H9 (cell line): ENCODE results near the gene ASAP3. TPM values are rescaled to one million over a fixed set of nuclear protein-coding genes. Genes with fewer than 3 reads are reported as not detected.

Experiments used
- DNase-seq: peaks from one replicate; pipeline ENCODE4 v3.0.0-alpha.2; 2017
- H2AFZ ChIP-seq: one replicate; pipeline ENCODE4 v1.6.1; 2013; ENCODE audit warnings: mild to moderate bottlenecking, low read length, control low read depth, moderate library complexity
- H2AK5ac ChIP-seq: 2 replicates; pipeline ENCODE4 v1.6.1; 2013; ENCODE audit warnings: low read length, control low read depth, mixed read lengths; ENCODE audit not compliant: insufficient read length
- H2BK120ac ChIP-seq: one replicate; pipeline ENCODE4 v1.6.1; 2013; ENCODE audit warnings: low read depth, mild to moderate bottlenecking, low read length, control low read depth, inconsistent platforms; ENCODE audit not compliant: poor library complexity, severe bottlenecking
- H2BK12ac ChIP-seq: 2 replicates; pipeline ENCODE4 v1.6.1; 2013; ENCODE audit warnings: low read length, control low read depth, mixed read lengths, low read depth; ENCODE audit not compliant: insufficient read length
- H2BK15ac ChIP-seq: 2 replicates; pipeline ENCODE4 v1.6.1; 2013; ENCODE audit warnings: low read depth, low read length, control low read depth
- H2BK20ac ChIP-seq: one replicate; pipeline ENCODE4 v1.6.1; 2013; ENCODE audit warnings: low read depth, mild to moderate bottlenecking, low read length, control low read depth, inconsistent platforms; ENCODE audit not compliant: poor library complexity, severe bottlenecking
- H2BK5ac ChIP-seq: 2 replicates; pipeline ENCODE4 v1.6.1; 2013; ENCODE audit warnings: low read length, control low read depth, mixed read lengths; ENCODE audit not compliant: insufficient read length
- H3K14ac ChIP-seq: 2 replicates; pipeline ENCODE4 v1.6.1; 2013; ENCODE audit warnings: low read length, control low read depth; ENCODE audit not compliant: insufficient read depth
- H3K18ac ChIP-seq: 2 replicates; pipeline ENCODE4 v1.6.1; 2013; ENCODE audit warnings: low read depth, mild to moderate bottlenecking, mixed read lengths, low read length, control low read depth; ENCODE audit not compliant: insufficient read length
- H3K23ac ChIP-seq: 2 replicates; pipeline ENCODE4 v1.6.1; 2013; ENCODE audit warnings: low read length, control low read depth, mixed read lengths, low read depth; ENCODE audit not compliant: insufficient read length
- H3K23me2 ChIP-seq: 2 replicates; pipeline ENCODE4 v1.6.1; 2013; ENCODE audit warnings: low read depth, mild to moderate bottlenecking, mixed read lengths, low read length, control low read depth; ENCODE audit not compliant: insufficient read length, poor library complexity, severe bottlenecking
- H3K27ac ChIP-seq: 2 replicates; pipeline ENCODE4 v1.5.1; 2013; ENCODE audit warnings: low read length, control low read depth, mixed read lengths, low read depth; ENCODE audit not compliant: insufficient read length
- H3K27me3 ChIP-seq: 2 replicates; pipeline ENCODE4 v1.6.1; 2013; ENCODE audit warnings: low read length, control low read depth, inconsistent platforms; ENCODE audit not compliant: insufficient read depth
- H3K4ac ChIP-seq: 2 replicates; pipeline ENCODE4 v1.6.1; 2013; ENCODE audit warnings: low read depth, mild to moderate bottlenecking, control low read depth, inconsistent platforms, low read length, moderate library complexity
- H3K4me1 ChIP-seq: 2 replicates; pipeline ENCODE4 v1.6.1; 2013; ENCODE audit warnings: low read length, control low read depth, inconsistent platforms; ENCODE audit not compliant: insufficient read depth
- H3K4me2 ChIP-seq: 2 replicates; pipeline ENCODE4 v1.6.1; 2013; ENCODE audit warnings: low read length, control low read depth, mixed read lengths; ENCODE audit not compliant: insufficient read length, insufficient read depth
- H3K56ac ChIP-seq: 2 replicates; pipeline ENCODE4 v1.6.1; 2013; ENCODE audit warnings: low read depth, mild to moderate bottlenecking, mixed read lengths, low read length, control low read depth; ENCODE audit not compliant: insufficient read length
- H3K79me1 ChIP-seq: 2 replicates; pipeline ENCODE4 v1.6.1; 2013; ENCODE audit warnings: low read depth, mild to moderate bottlenecking, moderate library complexity, low read length, control low read depth, inconsistent platforms; ENCODE audit not compliant: insufficient read depth, poor library complexity, severe bottlenecking
- H3K79me2 ChIP-seq: 2 replicates; pipeline ENCODE4 v1.6.1; 2013; ENCODE audit warnings: low read length, control low read depth, inconsistent platforms; ENCODE audit not compliant: insufficient read depth
- H3K9ac ChIP-seq: 2 replicates; pipeline ENCODE4 v1.6.1; 2013; ENCODE audit warnings: low read length, control low read depth, mixed read lengths; ENCODE audit not compliant: insufficient read length; ENCODE audit errors: extremely low read depth
- H3K9me3 ChIP-seq: one replicate; pipeline ENCODE4 v1.6.1; 2013; ENCODE audit warnings: low read depth, low read length, inconsistent platforms; ENCODE audit not compliant: control insufficient read depth
- H3T11ph ChIP-seq: one replicate; pipeline ENCODE4 v1.6.1; 2013; ENCODE audit warnings: mild to moderate bottlenecking, low read length, control low read depth, inconsistent platforms
- H4K20me1 ChIP-seq: one replicate; pipeline ENCODE4 v1.6.1; 2013; ENCODE audit not compliant: control insufficient read depth, insufficient read length, insufficient read depth
- H4K5ac ChIP-seq: 2 replicates; pipeline ENCODE4 v1.6.1; 2013; ENCODE audit warnings: low read depth, mild to moderate bottlenecking, mixed read lengths, low read length, control low read depth; ENCODE audit not compliant: insufficient read length
- H4K8ac ChIP-seq: replicated peaks from 2 replicates; pipeline ENCODE4 v1.6.1; 2013; ENCODE audit warnings: low read length, control low read depth, mixed read lengths, low read depth; ENCODE audit not compliant: insufficient read length
- H4K91ac ChIP-seq: 2 replicates; pipeline ENCODE4 v1.6.1; 2013; ENCODE audit warnings: low read depth, mild to moderate bottlenecking, moderate library complexity, mixed read lengths, low read length, control low read depth; ENCODE audit not compliant: insufficient read length
- H3K27ac Mint-ChIP-seq, 3 experiments: 2 replicates in 2 of 3; 3 replicates in 1 of 3; pipeline ENCODE4 v1.8.0; 2020 to 2021; ENCODE audit warnings: mixed read lengths in 3 of 3, mild to moderate bottlenecking in 1 of 3, moderate library complexity in 1 of 3
- H3K27me3 Mint-ChIP-seq: 2 replicates; pipeline ENCODE4 v1.8.0; 2021; ENCODE audit warnings: low read depth, mild to moderate bottlenecking, moderate library complexity, mixed read lengths
- H3K36me3 Mint-ChIP-seq, 3 experiments: 2 replicates in 2 of 3; 3 replicates in 1 of 3; pipeline ENCODE4 v1.8.0; 2020 to 2021; ENCODE audit warnings: low read depth in 3 of 3, mixed read lengths in 3 of 3; ENCODE audit not compliant: insufficient read depth in 1 of 3
- H3K4me1 Mint-ChIP-seq, 2 experiments: 2 replicates each; pipeline ENCODE4 v1.8.0; 2020; ENCODE audit warnings: mixed read lengths in 2 of 2
- H3K4me3 Mint-ChIP-seq, 2 experiments: 2 replicates in 1 of 2; 3 replicates in 1 of 2; pipeline ENCODE4 v1.8.0; 2020 to 2021; ENCODE audit warnings: mild to moderate bottlenecking in 2 of 2, mixed read lengths in 2 of 2, moderate library complexity in 1 of 2
- H3K9me3 Mint-ChIP-seq, 2 experiments: 2 replicates in 1 of 2; 3 replicates in 1 of 2; pipeline ENCODE4 v1.8.0; 2020; ENCODE audit warnings: mild to moderate bottlenecking in 2 of 2, mixed read lengths in 2 of 2, moderate library complexity in 1 of 2
- CTCF ChIP-seq: fragments of 200-600 bp; sonication (generic); conservative IDR thresholded peaks from 3 replicates; pipeline ENCODE4 v1.8.0; 2021; ENCODE audit warnings: antibody characterized with exemption, mild to moderate bottlenecking
- WGBS: extraction: QIAGEN DNeasy Blood & Tissue Kit; methylation state at CpG from one replicate; pipeline ENCODE4 v1.1.7; 2013; ENCODE audit warnings: missing lambda C conversion rate, low lambda C conversion rate, mixed read lengths; ENCODE audit not compliant: insufficient read length; ENCODE audit errors: extremely low coverage; 5-methylcytosine and 5-hydroxymethylcytosine counted together
- total RNA-seq: library from RNA; stranded (reverse); gene quantifications from 2 replicates; pipeline ENCODE4 v1.2.1, GENCODE V29; 2021

The ASAP3 gene
- total RNA-seq, 1 experiment from 2014 or later = 26.7 TPM

GRCh38 chr1:23427550-23427949 lies 56.4 kb downstream of the ASAP3 start:
- Histone ChIP-seq H2BK120ac (no peak overlapping the region), H2AFZ (no peak overlapping the region), H4K20me1 (no peaks in the 10 kb centered on the region), H3K27me3 (peaks cover 33% of the 10 kb centered on the region), H3K4me1 (no peaks in the 10 kb centered on the region), H3K9me3 (no peaks in the 10 kb centered on the region), H3T11ph (no peak overlapping the region), H4K5ac (no peak overlapping the region), H3K14ac (no peak overlapping the region), H3K23ac (no peak overlapping the region), H3K23me2 (no peaks in the 10 kb centered on the region), H3K18ac (no peak overlapping the region), H3K79me1 (no peaks in the 10 kb centered on the region), H3K4ac (no peak overlapping the region), H2BK15ac (no peak overlapping the region), H3K27ac (no peak overlapping the region), H3K4me2 (no peak overlapping the region), H2BK20ac (no peak overlapping the region), H3K79me2 (no peaks in the 10 kb centered on the region), H3K56ac (no peak overlapping the region), H4K8ac (no peak overlapping the region), H4K91ac (no peak overlapping the region), H3K9ac (no peak overlapping the region), H2BK5ac (no peak overlapping the region), H2AK5ac (no peak overlapping the region), H2BK12ac (no peak overlapping the region)
- no CpG with 5 or more reads among the region's 3 CpGs for WGBS
- H3K4me3 Mint-ChIP-seq = no peak overlapping the region
- H3K4me1 Mint-ChIP-seq = peaks cover 7 to 13% of the 10 kb centered on the region in 2 experiments
- H3K9me3 Mint-ChIP-seq = no peaks in the 10 kb centered on the region; a peak in 1 of 5 replicates
- TF ChIP-seq CTCF = no peak
- H3K27me3 Mint-ChIP-seq = peaks cover 68% of the 10 kb centered on the region
- H3K36me3 Mint-ChIP-seq = peaks cover 24 to 44% (median 36%) of the 10 kb centered on the region in 3 experiments
- DNase-seq = no peak
- no peak overlapping the region for H3K27ac Mint-ChIP-seq
